Measurements from ENCODE around the gene PTPRU.

PTPRU gene

DNA sequence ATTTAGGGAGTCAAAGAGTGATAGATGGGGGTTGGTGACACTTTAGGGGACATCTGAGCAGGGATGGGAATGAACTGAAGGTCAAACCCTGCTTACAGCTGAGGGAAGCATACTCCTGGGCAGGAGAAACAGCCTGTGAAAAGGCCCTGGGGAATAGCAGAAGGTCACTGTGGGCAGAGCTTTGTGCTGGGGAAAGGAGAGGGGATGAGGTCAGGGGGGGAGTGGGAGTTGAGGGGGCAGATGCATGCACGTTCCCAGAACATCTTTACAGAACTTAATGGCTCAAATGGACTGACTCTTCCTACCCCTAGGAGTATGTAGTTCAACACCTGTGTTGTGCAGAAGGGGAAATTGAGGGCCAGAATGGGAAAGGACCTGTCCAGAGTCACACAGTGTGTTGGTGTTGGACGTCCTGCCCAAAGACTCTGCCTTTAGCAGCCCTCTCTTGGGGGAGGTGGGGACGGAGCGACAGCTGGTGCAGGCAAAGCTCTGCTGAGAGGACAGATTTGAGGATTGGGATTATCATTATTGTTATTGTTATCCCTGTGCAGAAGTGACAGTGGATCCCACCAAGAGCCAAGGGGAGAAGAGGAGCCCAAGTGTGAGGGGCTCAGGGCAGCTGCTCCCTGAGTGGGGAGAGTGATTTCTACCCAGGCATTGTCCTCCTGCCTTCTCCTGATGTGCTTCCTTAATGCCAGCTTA is 116.5 kb downstream of the PTPRU start:
- no peak overlapping the region for H3K4me3 ChIP-seq (ENCODE audit: low read depth, low read length)
- CTCF ChIA-PET: interaction anchor here (0.9 kb wide), 1 partner anchor 12 kb away, joined by 3 read pairs; no protein-coding TSS in a partner anchor
- no peak for DNase-seq (ENCODE audit: low read depth, low spot score)
- TF ChIP-seq, protein P1, sequence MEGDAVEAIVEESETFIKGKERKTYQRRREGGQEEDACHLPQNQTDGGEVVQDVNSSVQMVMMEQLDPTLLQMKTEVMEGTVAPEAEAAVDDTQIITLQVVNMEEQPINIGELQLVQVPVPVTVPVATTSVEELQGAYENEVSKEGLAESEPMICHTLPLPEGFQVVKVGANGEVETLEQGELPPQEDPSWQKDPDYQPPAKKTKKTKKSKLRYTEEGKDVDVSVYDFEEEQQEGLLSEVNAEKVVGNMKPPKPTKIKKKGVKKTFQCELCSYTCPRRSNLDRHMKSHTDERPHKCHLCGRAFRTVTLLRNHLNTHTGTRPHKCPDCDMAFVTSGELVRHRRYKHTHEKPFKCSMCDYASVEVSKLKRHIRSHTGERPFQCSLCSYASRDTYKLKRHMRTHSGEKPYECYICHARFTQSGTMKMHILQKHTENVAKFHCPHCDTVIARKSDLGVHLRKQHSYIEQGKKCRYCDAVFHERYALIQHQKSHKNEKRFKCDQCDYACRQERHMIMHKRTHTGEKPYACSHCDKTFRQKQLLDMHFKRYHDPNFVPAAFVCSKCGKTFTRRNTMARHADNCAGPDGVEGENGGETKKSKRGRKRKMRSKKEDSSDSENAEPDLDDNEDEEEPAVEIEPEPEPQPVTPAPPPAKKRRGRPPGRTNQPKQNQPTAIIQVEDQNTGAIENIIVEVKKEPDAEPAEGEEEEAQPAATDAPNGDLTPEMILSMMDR (IDR thresholded peaks at IDR 0.05; ENCODE audit: insufficient read depth, low read length, missing control alignments): no peak
- POLR2A ChIA-PET: no interaction called here

DNA sequence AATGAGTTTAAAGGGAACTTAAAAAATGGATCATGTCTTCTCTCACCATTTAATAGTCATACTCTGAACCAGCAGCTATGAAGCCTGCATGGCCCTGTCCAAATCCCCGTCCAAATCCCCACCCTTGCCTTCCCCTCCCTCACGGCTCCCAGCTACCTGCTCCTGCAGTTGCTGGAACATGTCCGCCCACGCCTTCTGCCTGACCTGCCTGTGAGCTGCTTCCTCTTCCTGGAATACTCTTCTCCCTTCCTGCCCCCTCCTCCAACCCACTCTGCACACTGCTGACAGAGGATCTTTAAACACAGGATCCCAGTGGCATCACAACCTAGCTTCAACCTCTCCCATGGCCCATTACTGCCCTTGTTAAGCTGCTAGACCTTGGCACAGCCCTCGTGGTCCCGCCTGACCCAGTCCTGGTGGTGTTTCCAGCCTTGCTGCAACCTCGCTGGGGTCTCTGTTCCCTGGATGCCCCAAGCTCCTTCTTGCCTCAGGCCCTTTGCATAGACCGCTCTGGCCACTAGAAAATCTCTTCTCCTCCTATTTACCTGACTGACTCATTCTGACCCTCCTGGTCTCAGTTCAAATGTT is 118.3 kb downstream of the PTPRU start:
- DNase-seq (ENCODE audit: low read depth, low spot score): no peak
- CTCF ChIA-PET: no interaction called here
- POLR2A ChIA-PET: no interaction called here
- no peak overlapping the region for H3K4me3 ChIP-seq (ENCODE audit: low read depth, low read length)
- TF ChIP-seq, protein P1 (IDR thresholded peaks at IDR 0.05; ENCODE audit: insufficient read depth, low read length, missing control alignments): no peak

DNA sequence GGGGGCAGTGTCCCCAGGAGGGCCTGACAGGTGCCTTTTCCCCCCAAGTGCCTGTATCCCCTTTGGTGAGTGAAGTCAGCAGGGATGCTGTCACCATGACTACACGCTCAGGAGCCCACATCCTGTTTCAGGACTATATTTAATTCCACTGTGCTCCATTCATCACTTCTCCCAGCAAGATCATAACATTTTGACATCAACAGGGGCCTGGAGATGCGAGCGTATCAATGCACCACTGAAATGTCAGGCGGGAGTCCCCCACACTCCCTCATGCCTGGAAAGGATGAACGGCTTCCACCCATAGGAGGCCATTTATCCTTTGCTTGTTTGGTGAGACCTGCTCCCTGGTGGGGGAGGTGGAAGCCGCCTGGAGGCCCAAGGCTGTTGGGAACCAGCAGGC is 119.1 kb downstream of the PTPRU start:
- POLR2A ChIA-PET: no interaction called here
- H3K4me3 ChIP-seq (ENCODE audit: low read depth, low read length): no peak overlapping the region
- TF ChIP-seq, protein P1 (IDR thresholded peaks at IDR 0.05; ENCODE audit: insufficient read depth, low read length, missing control alignments): no peak
- DNase-seq (ENCODE audit: low read depth, low spot score): no peak
- CTCF ChIA-PET: no interaction called here

DNA sequence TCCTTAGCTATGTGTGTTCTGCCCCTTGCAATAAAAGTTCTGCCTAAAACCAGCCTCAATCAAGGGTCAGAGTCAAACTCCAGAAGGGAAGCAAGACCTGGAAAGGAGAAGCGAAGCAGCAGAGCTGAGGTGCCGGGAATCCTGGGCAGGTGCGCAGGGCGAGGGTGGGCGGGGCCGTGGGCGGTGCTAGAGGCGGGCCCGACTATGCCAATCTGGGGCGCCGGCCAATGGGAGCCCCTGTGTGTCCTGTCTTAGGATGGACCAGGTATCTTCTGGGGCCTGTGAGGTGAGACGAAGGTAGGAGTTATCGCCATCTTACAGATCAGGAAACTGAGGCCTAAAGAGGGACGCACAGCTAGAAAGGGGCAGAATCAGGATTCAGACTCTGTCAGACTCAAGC is 120.3 kb downstream of the PTPRU start:
- no peak overlapping the region for H3K4me3 ChIP-seq (ENCODE audit: low read depth, low read length)
- no peak for DNase-seq (ENCODE audit: low read depth, low spot score)
- ChIA-PET CTCF (no interaction called here), POLR2A (no interaction called here)
- TF ChIP-seq, protein P1 (IDR thresholded peaks at IDR 0.05; ENCODE audit: insufficient read depth, low read length, missing control alignments): no peak

DNA sequence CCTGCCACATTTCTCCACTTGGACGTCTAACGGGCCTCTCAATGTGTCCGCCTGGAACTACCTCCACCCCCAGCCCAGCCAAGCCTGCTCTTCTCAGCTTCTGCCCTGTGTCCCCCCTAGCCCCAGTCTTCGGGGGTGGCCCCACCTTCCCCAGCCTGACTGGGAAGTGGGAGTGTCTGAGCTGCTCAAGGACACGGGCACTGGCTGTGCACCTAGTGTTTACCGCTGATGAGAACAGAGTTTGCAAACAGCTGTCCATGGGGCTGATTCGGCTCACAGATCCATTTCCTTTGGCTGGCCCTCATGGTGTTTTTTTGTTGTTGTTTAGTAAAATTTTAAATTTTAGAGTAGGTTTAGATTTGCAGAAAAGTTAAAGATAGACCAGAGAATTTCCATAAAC is 121.1 kb downstream of the PTPRU start:
- no peak for DNase-seq (ENCODE audit: low read depth, low spot score)
- CTCF ChIA-PET: no interaction called here
- H3K4me3 ChIP-seq (ENCODE audit: low read depth, low read length): no peak overlapping the region
- TF ChIP-seq, protein P1 (IDR thresholded peaks at IDR 0.05; ENCODE audit: insufficient read depth, low read length, missing control alignments): no peak
- POLR2A ChIA-PET: no interaction called here

DNA sequence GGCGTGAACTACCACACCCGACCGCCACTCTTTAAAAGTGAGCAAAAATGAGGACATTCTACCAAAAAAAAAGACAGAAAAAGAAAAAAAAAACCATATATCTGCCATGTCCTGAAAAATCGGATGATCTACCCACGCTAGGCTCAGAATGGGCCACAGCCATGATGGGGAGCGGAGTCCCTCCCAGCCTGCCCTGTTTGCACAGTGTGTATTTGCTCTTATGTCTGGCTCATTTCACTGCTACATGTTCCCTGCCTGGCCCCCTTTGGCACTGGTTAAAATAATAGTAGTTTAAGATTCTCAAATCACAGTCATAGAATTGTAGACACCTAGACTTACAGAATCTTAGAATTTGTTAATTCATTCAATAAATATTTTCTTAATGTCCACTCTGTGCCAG is 121.9 kb downstream of the PTPRU start:
- TF ChIP-seq, protein P1 (IDR thresholded peaks at IDR 0.05; ENCODE audit: insufficient read depth, low read length, missing control alignments): no peak
- POLR2A ChIA-PET: no interaction called here
- no peak overlapping the region for H3K4me3 ChIP-seq (ENCODE audit: low read depth, low read length)
- CTCF ChIA-PET: no interaction called here
- no peak for DNase-seq (ENCODE audit: low read depth, low spot score)
